Kidney capillary endothelial cell (primary cell): ENCODE data around the gene C5AR2.
"Not testable (repeated sequence)": the region's sequence is repeated elsewhere in the genome, so short reads cannot be mapped to it uniquely, and the experiment has no call there.

ENCODE experiments used
- DNase-seq: peaks from one replicate; pipeline ENCODE4 v3.0.0-alpha.2; 2018; ENCODE audit warnings: low spot score

Gene C5AR2

GRCh38 chr19:47323872-47324271, 8.1 kb upstream of the C5AR2 start:
- no peak for DNase-seq

GRCh38 chr19:47324502-47324901, 7.5 kb upstream of the C5AR2 start:
- peak; percentile 75 for DNase-seq

GRCh38 chr19:47330466-47330869, 1.5 kb upstream of the C5AR2 start:
- peak; percentile 56 for DNase-seq

- no peak for DNase-seq
These were observed 485 bp upstream of the C5AR2 start for GRCh38 chr19:47331490-47331889.

- DNase-seq, result not testable (repeated sequence)
These were observed 5.1 kb downstream of the C5AR2 start for GRCh38 chr19:47336765-47337718.

- no peak for DNase-seq
These were observed 7.4 kb downstream of the C5AR2 start for GRCh38 chr19:47339196-47339880.

- no peak for DNase-seq
These were observed 8.7 kb downstream of the C5AR2 start for GRCh38 chr19:47340477-47341208.

- no peak for DNase-seq
These were observed 9.8 kb downstream of the C5AR2 start for GRCh38 chr19:47341734-47342133.

- no peak for DNase-seq
These were observed 11.3 kb downstream of the C5AR2 start for GRCh38 chr19:47343194-47343802.

- DNase-seq, result no peak
These were observed 12.4 kb downstream of the C5AR2 start for GRCh38 chr19:47344425-47344824.

- DNase-seq, result not testable (repeated sequence)
These were observed 14.0 kb downstream of the C5AR2 start for GRCh38 chr19:47346024-47346423.

- peak; percentile 94 for DNase-seq
These were observed 17.1 kb downstream of the C5AR2 start, which contains the start of gene DHX34 for GRCh38 chr19:47348819-47349795. TSS of gene DHX34 (plus strand) at chr19:47349315. CDS start at chr19:47353031, 3,716 bp downstream.

- DNase-seq, result no peak
These were observed 18.7 kb downstream of the C5AR2 start for GRCh38 chr19:47350630-47351029.

GRCh38 chr19:47351548-47351947, 19.6 kb downstream of the C5AR2 start:
- DNase-seq, result no peak

GRCh38 chr19:47352095-47352494, 20.1 kb downstream of the C5AR2 start:
- no peak for DNase-seq

- no peak for DNase-seq
These were observed 21.3 kb downstream of the C5AR2 start for GRCh38 chr19:47353307-47353712.

GRCh38 chr19:47356900-47357299, 24.9 kb downstream of the C5AR2 start:
- no peak for DNase-seq

GRCh38 chr19:47357788-47358680, 26.1 kb downstream of the C5AR2 start:
- no peak for DNase-seq

GRCh38 chr19:47358936-47359335, 27.0 kb downstream of the C5AR2 start:
- DNase-seq, result no peak

GRCh38 chr19:47362321-47362720, 30.3 kb downstream of the C5AR2 start:
- no peak for DNase-seq
